Measurements from ENCODE around the gene LHFPL2. TPM values are rescaled to one million over a fixed set of nuclear protein-coding genes. Genes with fewer than 3 reads are reported as not detected.

Gene LHFPL2
- total and polyA plus RNA-seq, 3 experiments from 2014 or later, result 0.20 to 1.2 (median 0.84) TPM

DNA sequence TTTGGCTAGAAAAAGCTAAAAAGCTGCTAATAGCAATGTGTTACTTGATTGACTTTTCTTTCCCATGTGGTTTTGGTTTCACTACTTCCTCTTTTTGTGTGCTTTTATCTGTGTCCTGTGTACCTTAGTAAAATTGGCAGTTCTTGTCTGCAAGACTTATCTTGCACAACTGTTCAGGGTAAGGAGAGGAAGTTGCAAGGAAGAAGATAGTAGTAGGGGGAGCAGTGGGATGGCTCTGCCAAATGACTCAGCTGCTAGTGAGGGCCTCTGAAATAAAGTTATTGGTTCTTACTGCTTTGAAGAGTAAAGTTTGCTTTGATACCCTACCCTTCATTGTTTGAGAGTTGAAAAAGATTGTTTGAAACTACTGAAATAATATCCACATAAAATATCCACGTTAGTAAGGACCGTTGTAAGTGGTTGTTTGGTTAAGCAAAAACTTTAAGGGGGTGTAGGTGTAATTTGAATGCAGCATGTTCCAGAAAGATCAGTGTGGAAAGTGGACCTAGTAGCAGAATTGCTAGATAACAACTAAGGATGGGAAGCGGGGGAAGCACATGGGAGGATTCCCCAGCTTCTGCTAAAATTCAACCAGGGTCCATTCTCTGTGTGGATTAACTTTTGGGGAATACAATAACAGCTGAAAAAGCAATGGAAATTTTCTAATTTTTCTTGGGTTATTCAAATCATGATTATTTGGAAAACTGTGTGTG, 164.6 kb downstream of the LHFPL2 start:
- H3K4me3 ChIP-seq (ENCODE audit: low read length), result no peak overlapping the region
- no peaks in the 10 kb centered on the region for H3K27me3 ChIP-seq (ENCODE audit: insufficient read depth, low read length, poor library complexity, severe bottlenecking)
- H3K4me1 ChIP-seq (ENCODE audit: insufficient read depth, low read length), result peaks cover 7% of the 10 kb centered on the region
- Mint-ChIP-seq H3K4me3 (no peak overlapping the region), H3K36me3 (peaks cover 0 to 35% (median 14%) of the 10 kb centered on the region in 3 donors), H3K9me3 (no peaks in the 10 kb centered on the region), H3K4me1 (peaks cover 15 to 20% (median 15%) of the 10 kb centered on the region in 3 donors), H3K27ac (peak overlapping the region in 2 of 8 donors; percentile 37 to 64), H3K27me3 (no peaks in the 10 kb centered on the region)
- H3K9me3 ChIP-seq (ENCODE audit: low read length), result no peaks in the 10 kb centered on the region
- no peak overlapping the region for H3K27ac ChIP-seq (ENCODE audit: low read depth, low read length)
- DNase-seq, result no peak
- no peaks in the 10 kb centered on the region for H3K36me3 ChIP-seq (ENCODE audit: insufficient read depth, low read length)
- ChIA-PET POLR2A (no interaction called here), CTCF (no interaction called here)

DNA sequence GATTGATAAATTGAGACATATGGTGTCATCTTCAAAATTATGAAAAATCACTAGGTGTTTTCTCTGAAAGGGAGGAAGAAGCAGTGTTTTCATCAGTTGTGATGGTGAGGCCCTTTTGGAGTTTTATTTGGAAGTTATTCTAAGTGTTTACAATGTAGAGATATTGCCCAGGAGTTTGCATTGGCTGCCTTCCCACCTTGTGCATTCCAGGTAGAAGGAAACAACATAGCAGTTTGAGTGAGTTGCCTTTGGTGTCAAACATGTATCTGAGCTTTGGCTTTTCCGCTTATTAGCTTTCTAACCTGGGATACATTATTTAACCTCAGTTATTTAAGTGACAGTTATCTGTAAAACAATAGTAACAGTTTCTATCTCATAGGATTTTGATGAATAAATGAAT, 165.6 kb downstream of the LHFPL2 start:
- POLR2A ChIA-PET, result no interaction called here
- no peaks in the 10 kb centered on the region for H3K9me3 Mint-ChIP-seq

DNA sequence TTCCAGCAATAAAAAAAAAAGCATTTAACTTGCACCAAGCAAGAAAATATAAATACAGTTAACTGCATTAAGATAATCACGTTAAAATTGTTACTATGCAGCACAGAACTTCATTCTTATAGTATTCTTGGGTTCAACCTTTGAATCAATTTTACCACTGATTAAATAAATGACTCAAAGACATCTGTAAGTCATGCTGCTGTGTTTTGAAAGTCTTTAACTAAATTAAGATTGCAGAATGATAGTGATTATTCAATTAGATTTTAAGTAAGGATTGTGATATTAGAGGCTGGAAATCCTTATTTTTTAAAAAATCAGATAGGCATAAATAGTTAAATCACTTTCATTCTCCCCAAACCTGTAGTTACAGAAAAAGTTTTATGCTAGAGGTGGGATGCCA, 171.8 kb downstream of the LHFPL2 start:
- H3K4me1 Mint-ChIP-seq, result peaks cover 0 to 2% (median under 1%) of the 10 kb centered on the region in 3 donors
- H3K9me3 ChIP-seq (ENCODE audit: low read length), result no peaks in the 10 kb centered on the region
- H3K4me3 ChIP-seq (ENCODE audit: low read length), result no peak overlapping the region
- H3K27ac Mint-ChIP-seq, result no peak overlapping the region
- H3K4me1 ChIP-seq (ENCODE audit: insufficient read depth, low read length), result no peaks in the 10 kb centered on the region
- no peaks in the 10 kb centered on the region for H3K9me3 Mint-ChIP-seq
- H3K36me3 Mint-ChIP-seq, result peaks cover 0 to 25% (median 5%) of the 10 kb centered on the region in 3 donors
- H3K36me3 ChIP-seq (ENCODE audit: insufficient read depth, low read length), result no peaks in the 10 kb centered on the region
- H3K27ac ChIP-seq (ENCODE audit: low read depth, low read length), result no peak overlapping the region
- no peak overlapping the region for H3K4me3 Mint-ChIP-seq
- no peaks in the 10 kb centered on the region for H3K27me3 Mint-ChIP-seq
- ChIA-PET POLR2A (interaction anchor here (0.7 kb wide), 1 partner anchor 14 kb away, joined by 3 read pairs; no protein-coding TSS in a partner anchor), CTCF (no interaction called here)
- no peaks in the 10 kb centered on the region for H3K27me3 ChIP-seq (ENCODE audit: insufficient read depth, low read length, poor library complexity, severe bottlenecking)
- DNase-seq, result no peak

More for the DNA sequence above, 165.6 kb downstream of the LHFPL2 start:
- Histone ChIP-seq H3K36me3 (ENCODE audit: insufficient read depth, low read length) (no peaks in the 10 kb centered on the region), H3K27me3 (ENCODE audit: insufficient read depth, low read length, poor library complexity, severe bottlenecking) (no peaks in the 10 kb centered on the region), H3K4me3 (ENCODE audit: low read length) (no peak overlapping the region), H3K4me1 (ENCODE audit: insufficient read depth, low read length) (peaks cover 7% of the 10 kb centered on the region), H3K27ac (ENCODE audit: low read depth, low read length) (no peak overlapping the region), H3K9me3 (ENCODE audit: low read length) (no peaks in the 10 kb centered on the region)
- Mint-ChIP-seq H3K36me3 (peaks cover 0 to 26% (median 14%) of the 10 kb centered on the region in 3 donors), H3K4me3 (no peak overlapping the region), H3K4me1 (peaks cover 15 to 20% (median 15%) of the 10 kb centered on the region in 3 donors), H3K27me3 (no peaks in the 10 kb centered on the region), H3K27ac (no peak overlapping the region)
- DNase-seq, result no peak
- CTCF ChIA-PET, result no interaction called here

DNA sequence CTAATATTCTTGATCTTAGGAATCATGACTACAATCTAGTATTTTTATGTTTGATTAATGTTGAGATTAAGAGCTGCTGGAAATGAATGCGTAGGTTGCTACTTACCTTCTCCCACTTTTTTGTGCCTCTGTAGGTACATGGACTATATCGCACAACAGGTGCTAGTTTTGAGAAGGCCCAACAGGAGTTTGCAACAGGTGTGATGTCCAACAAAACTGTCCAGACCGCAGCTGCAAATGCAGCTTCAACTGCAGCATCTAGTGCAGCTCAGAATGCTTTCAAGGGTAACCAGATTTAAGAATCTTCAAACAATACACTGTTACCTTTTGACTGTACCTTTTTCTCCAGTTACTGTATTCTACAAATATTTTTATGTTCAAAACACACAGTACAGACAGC, 173.2 kb downstream of the LHFPL2 start:
- peaks cover 0 to 2% (median 0%) of the 10 kb centered on the region in 3 donors for H3K4me1 Mint-ChIP-seq
- Histone ChIP-seq H3K9me3 (ENCODE audit: low read length) (no peaks in the 10 kb centered on the region), H3K4me1 (ENCODE audit: insufficient read depth, low read length) (no peaks in the 10 kb centered on the region), H3K27me3 (ENCODE audit: insufficient read depth, low read length, poor library complexity, severe bottlenecking) (no peaks in the 10 kb centered on the region), H3K4me3 (ENCODE audit: low read length) (no peak overlapping the region), H3K36me3 (ENCODE audit: insufficient read depth, low read length) (no peaks in the 10 kb centered on the region), H3K27ac (ENCODE audit: low read depth, low read length) (no peak overlapping the region)
- H3K9me3 Mint-ChIP-seq, result no peaks in the 10 kb centered on the region
- H3K36me3 Mint-ChIP-seq, result peaks cover 0 to 25% (median 5%) of the 10 kb centered on the region in 3 donors
- H3K4me3 Mint-ChIP-seq, result no peak overlapping the region
- ChIA-PET POLR2A (no interaction called here), CTCF (no interaction called here)
- no peaks in the 10 kb centered on the region for H3K27me3 Mint-ChIP-seq
- no peak for DNase-seq
- no peak overlapping the region for H3K27ac Mint-ChIP-seq

GRCh38 chr5:78473751-78474150, 174.8 kb downstream of the LHFPL2 start:
- Mint-ChIP-seq H3K27ac (no peak overlapping the region), H3K27me3 (no peaks in the 10 kb centered on the region), H3K36me3 (peaks cover 0 to 29% (median 5%) of the 10 kb centered on the region in 3 donors), H3K4me3 (no peak overlapping the region), H3K4me1 (peaks cover 0 to 2% (median 0%) of the 10 kb centered on the region in 3 donors), H3K9me3 (no peaks in the 10 kb centered on the region)
- POLR2A ChIA-PET, result no interaction called here
- H3K4me3 ChIP-seq (ENCODE audit: low read length), result no peak overlapping the region
- H3K27me3 ChIP-seq (ENCODE audit: insufficient read depth, low read length, poor library complexity, severe bottlenecking), result no peaks in the 10 kb centered on the region
- no peaks in the 10 kb centered on the region for H3K4me1 ChIP-seq (ENCODE audit: insufficient read depth, low read length)
- no peaks in the 10 kb centered on the region for H3K36me3 ChIP-seq (ENCODE audit: insufficient read depth, low read length)
- no peak for DNase-seq
- no peak overlapping the region for H3K27ac ChIP-seq (ENCODE audit: low read depth, low read length)
- CTCF ChIA-PET, result no interaction called here
- no peaks in the 10 kb centered on the region for H3K9me3 ChIP-seq (ENCODE audit: low read length)

- H3K9me3 ChIP-seq (ENCODE audit: low read length), result no peaks in the 10 kb centered on the region
- Mint-ChIP-seq H3K9me3 (no peaks in the 10 kb centered on the region), H3K27ac (no peak overlapping the region), H3K27me3 (no peaks in the 10 kb centered on the region), H3K4me3 (no peak overlapping the region), H3K4me1 (peaks cover 0 to 5% (median 2%) of the 10 kb centered on the region in 3 donors), H3K36me3 (peaks cover 0 to 29% (median 8%) of the 10 kb centered on the region in 3 donors)
- H3K4me1 ChIP-seq (ENCODE audit: insufficient read depth, low read length), result no peaks in the 10 kb centered on the region
- H3K27me3 ChIP-seq (ENCODE audit: insufficient read depth, low read length, poor library complexity, severe bottlenecking), result no peaks in the 10 kb centered on the region
- no peak overlapping the region for H3K27ac ChIP-seq (ENCODE audit: low read depth, low read length)
- no peak overlapping the region for H3K4me3 ChIP-seq (ENCODE audit: low read length)
- no peak for DNase-seq
- no peaks in the 10 kb centered on the region for H3K36me3 ChIP-seq (ENCODE audit: insufficient read depth, low read length)
- POLR2A ChIA-PET, result no interaction called here
- CTCF ChIA-PET, result no interaction called here
Observed at GRCh38 chr5:78472469-78473106, 176.0 kb downstream of the LHFPL2 start.

- ChIA-PET CTCF (no interaction called here), POLR2A (no interaction called here)
- H3K4me1 ChIP-seq (ENCODE audit: insufficient read depth, low read length), result no peaks in the 10 kb centered on the region
- no peak overlapping the region for H3K4me3 Mint-ChIP-seq
- no peak overlapping the region for H3K27ac ChIP-seq (ENCODE audit: low read depth, low read length)
- H3K9me3 Mint-ChIP-seq, result no peaks in the 10 kb centered on the region
- peaks cover 0 to 5% (median 2%) of the 10 kb centered on the region in 3 donors for H3K4me1 Mint-ChIP-seq
- H3K27me3 ChIP-seq (ENCODE audit: insufficient read depth, low read length, poor library complexity, severe bottlenecking), result no peaks in the 10 kb centered on the region
- peaks cover 0 to 28% (median 8%) of the 10 kb centered on the region in 3 donors for H3K36me3 Mint-ChIP-seq
- H3K9me3 ChIP-seq (ENCODE audit: low read length), result no peaks in the 10 kb centered on the region
- no peak overlapping the region for H3K27ac Mint-ChIP-seq
- no peak for DNase-seq
- no peak overlapping the region for H3K4me3 ChIP-seq (ENCODE audit: low read length)
- H3K36me3 ChIP-seq (ENCODE audit: insufficient read depth, low read length), result no peaks in the 10 kb centered on the region
- no peaks in the 10 kb centered on the region for H3K27me3 Mint-ChIP-seq
Observed at GRCh38 chr5:78471896-78472295, 176.7 kb downstream of the LHFPL2 start.

DNA sequence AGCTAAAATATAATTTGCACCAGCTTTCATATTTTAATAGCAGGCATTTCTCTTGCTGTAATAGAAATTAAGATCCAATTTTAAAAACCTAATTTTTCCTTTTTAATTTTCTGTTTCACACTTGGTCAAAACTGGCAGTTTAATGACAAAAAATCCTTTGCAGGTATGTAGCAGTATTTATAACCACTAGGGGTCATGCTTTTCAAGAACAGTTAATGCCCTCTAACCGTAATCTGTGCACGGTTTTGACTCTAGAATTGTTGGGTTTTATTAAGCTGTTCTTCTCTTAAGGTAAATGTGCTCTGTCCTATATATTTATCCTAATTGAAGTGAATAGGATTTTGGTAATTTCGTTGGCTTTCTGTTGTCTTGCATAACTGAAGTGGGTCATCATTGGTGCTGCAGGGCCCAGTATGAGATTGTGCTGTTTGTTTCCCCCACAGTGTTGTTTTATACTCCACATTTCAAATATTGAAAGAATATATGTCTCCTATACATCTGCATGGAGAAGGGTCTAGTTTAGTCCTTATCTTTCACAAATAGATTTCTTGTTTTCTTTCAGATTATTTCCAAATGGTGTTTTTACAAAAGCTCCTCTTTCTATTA, 180.7 kb downstream of the LHFPL2 start:
- H3K27me3 Mint-ChIP-seq, result no peaks in the 10 kb centered on the region
- Histone ChIP-seq H3K9me3 (ENCODE audit: low read length) (no peaks in the 10 kb centered on the region), H3K4me3 (ENCODE audit: low read length) (no peak overlapping the region), H3K36me3 (ENCODE audit: insufficient read depth, low read length) (no peaks in the 10 kb centered on the region), H3K27me3 (ENCODE audit: insufficient read depth, low read length, poor library complexity, severe bottlenecking) (no peaks in the 10 kb centered on the region), H3K27ac (ENCODE audit: low read depth, low read length) (no peak overlapping the region), H3K4me1 (ENCODE audit: insufficient read depth, low read length) (no peaks in the 10 kb centered on the region)
- H3K27ac Mint-ChIP-seq, result no peak overlapping the region
- no peak overlapping the region for H3K4me3 Mint-ChIP-seq
- no peaks in the 10 kb centered on the region for H3K9me3 Mint-ChIP-seq
- peak in 1 of 5 donors; percentile 7 for DNase-seq
- peaks cover 0 to 10% (median 0%) of the 10 kb centered on the region in 3 donors for H3K4me1 Mint-ChIP-seq
- peaks cover 17 to 43% (median 21%) of the 10 kb centered on the region in 3 donors for H3K36me3 Mint-ChIP-seq
- CTCF ChIA-PET, result interaction anchor here (1.4 kb wide), 1 partner anchor 9 kb away, joined by 3 read pairs; no protein-coding TSS in a partner anchor
- POLR2A ChIA-PET, result no interaction called here
